GM13977 (cell line): ENCODE data around the gene SIAH1.
"Not testable (repeated sequence)": the region's sequence is repeated elsewhere in the genome, so short reads cannot be mapped to it uniquely, and the experiment has no call there.

Experiments
- DNase-seq: peaks from one replicate; pipeline ENCODE4 v3.0.0; 2012; ENCODE audit warnings: low spot score
- in situ Hi-C: fragments of 300-500 bp; cut with MboI; formaldehyde crosslinking; loops from one replicate; pipeline ENCODE4 v1.12.0; 2022; ENCODE audit warnings: low sequenced_read_pairs, low pct_unique_long_range_greater_than_20kb, mixed read lengths, inconsistent platforms; ENCODE audit not compliant: unreplicated experiment
- TF ChIP-seq, protein P1 (sequence below): IDR thresholded peaks from 2 replicates; pipeline ENCODE4 v1.5.1; 2012; ENCODE audit warnings: mild to moderate bottlenecking, control low read depth; ENCODE audit not compliant: insufficient read depth; ENCODE audit errors: extremely low read depth, missing control alignments

The SIAH1 gene

GRCh38 chr16:48373258-48374029, 11.8 kb downstream of the SIAH1 start:
- in situ Hi-C loops, result no loop called here
- DNase-seq, result no peak
- TF ChIP-seq, protein P1, sequence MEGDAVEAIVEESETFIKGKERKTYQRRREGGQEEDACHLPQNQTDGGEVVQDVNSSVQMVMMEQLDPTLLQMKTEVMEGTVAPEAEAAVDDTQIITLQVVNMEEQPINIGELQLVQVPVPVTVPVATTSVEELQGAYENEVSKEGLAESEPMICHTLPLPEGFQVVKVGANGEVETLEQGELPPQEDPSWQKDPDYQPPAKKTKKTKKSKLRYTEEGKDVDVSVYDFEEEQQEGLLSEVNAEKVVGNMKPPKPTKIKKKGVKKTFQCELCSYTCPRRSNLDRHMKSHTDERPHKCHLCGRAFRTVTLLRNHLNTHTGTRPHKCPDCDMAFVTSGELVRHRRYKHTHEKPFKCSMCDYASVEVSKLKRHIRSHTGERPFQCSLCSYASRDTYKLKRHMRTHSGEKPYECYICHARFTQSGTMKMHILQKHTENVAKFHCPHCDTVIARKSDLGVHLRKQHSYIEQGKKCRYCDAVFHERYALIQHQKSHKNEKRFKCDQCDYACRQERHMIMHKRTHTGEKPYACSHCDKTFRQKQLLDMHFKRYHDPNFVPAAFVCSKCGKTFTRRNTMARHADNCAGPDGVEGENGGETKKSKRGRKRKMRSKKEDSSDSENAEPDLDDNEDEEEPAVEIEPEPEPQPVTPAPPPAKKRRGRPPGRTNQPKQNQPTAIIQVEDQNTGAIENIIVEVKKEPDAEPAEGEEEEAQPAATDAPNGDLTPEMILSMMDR, result no peak

GRCh38 chr16:48372744-48373143, 12.5 kb downstream of the SIAH1 start:
- in situ Hi-C loops, result no loop called here
- TF ChIP-seq, protein P1, result no peak
- no peak for DNase-seq

GRCh38 chr16:48371393-48371780, 13.8 kb downstream of the SIAH1 start:
- in situ Hi-C loops, result no loop called here
- TF ChIP-seq, protein P1, result no peak
- DNase-seq, result no peak

GRCh38 chr16:48370668-48371392, 14.4 kb downstream of the SIAH1 start:
- in situ Hi-C loops, result not testable (repeated sequence)

DNA sequence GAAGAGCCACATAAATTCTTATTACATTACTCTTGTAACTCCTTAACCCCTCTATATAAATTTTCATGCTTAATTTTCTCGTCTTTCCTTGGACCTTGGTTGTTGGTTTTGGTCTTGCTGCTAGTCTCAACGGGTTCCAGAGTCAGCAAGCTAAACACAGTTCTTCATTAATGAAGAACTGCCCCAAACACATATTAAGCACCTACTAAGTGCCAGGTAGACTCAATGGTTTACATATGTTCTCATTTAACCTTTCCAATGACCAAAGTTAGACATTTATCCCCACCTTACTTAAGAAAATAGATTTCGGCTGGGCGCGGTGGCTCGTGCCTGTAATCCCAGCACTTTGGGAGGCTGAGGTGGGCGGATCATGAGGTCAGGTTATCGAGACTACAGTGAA, 15.0 kb downstream of the SIAH1 start:
- no peak for DNase-seq
- TF ChIP-seq, protein P1, result no peak
- in situ Hi-C loops, result no loop called here

More at GRCh38 chr16:48370668-48371392, 14.4 kb downstream of the SIAH1 start:
- DNase-seq, result not testable (repeated sequence)

DNA sequence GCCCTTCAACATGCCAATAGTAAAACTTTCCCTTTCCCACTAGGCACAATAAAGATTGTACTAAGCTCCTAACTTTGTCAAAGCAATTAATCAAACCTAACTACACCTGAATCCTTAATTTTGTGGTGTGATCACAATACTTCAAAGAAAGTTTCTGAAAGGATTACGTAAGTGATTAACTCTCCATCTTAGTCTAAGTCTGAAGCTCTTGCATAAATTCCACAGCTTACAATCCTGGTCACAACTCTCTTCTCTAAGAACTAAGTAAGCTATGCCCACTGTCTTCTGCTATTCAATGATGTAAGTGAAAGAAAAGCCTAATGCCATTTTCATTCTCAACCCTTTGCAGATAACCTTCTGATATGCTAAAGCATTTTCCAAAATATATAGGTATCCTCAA, 15.4 kb downstream of the SIAH1 start:
- in situ Hi-C loops, result no loop called here
- TF ChIP-seq, protein P1, result no peak
- no peak for DNase-seq

- no peak for DNase-seq
- in situ Hi-C loops, result no loop called here
- TF ChIP-seq, protein P1, result no peak
Observed at GRCh38 chr16:48367441-48368049, 17.7 kb downstream of the SIAH1 start.
